Nephron progenitor cell (in vitro differentiated cells): ENCODE measurements around the gene EFS.

Experiments used
- DNase-seq: peaks from one replicate; pipeline ENCODE4 v3.0.0; 2021
- H3K27ac Mint-ChIP-seq: 2 replicates; pipeline ENCODE4 v1.8.0; 2021; ENCODE audit warnings: mild to moderate bottlenecking, moderate library complexity, mixed read lengths
- H3K27me3 Mint-ChIP-seq: 2 replicates; pipeline ENCODE4 v1.8.0; 2021; ENCODE audit warnings: mild to moderate bottlenecking, low read depth, mixed read lengths; ENCODE audit not compliant: poor library complexity
- H3K36me3 Mint-ChIP-seq: 2 replicates; pipeline ENCODE4 v1.8.0; 2021; ENCODE audit warnings: low read depth, mixed read lengths
- H3K4me1 Mint-ChIP-seq: 2 replicates; pipeline ENCODE4 v1.8.0; 2021; ENCODE audit warnings: mixed read lengths
- H3K4me3 Mint-ChIP-seq: 2 replicates; pipeline ENCODE4 v1.8.0; 2021; ENCODE audit warnings: mild to moderate bottlenecking, moderate library complexity, mixed read lengths
- H3K9me3 Mint-ChIP-seq: 2 replicates; pipeline ENCODE4 v1.8.0; 2021; ENCODE audit warnings: mild to moderate bottlenecking, moderate library complexity, mixed read lengths
- CTCF ChIP-seq: fragments of 200-600 bp; sonication (generic); IDR thresholded peaks from 2 replicates; pipeline ENCODE4 v1.5.0; 2021; ENCODE audit warnings: antibody characterized with exemption

The EFS gene

GRCh38 chr14:23360496-23360895, 4.5 kb downstream of the EFS start:
- no peak for DNase-seq
- H3K4me1 Mint-ChIP-seq, result peaks cover 37% of the 10 kb centered on the region
- no peak for TF ChIP-seq CTCF
- peaks cover 39% of the 10 kb centered on the region for H3K36me3 Mint-ChIP-seq
- no peak overlapping the region for H3K27ac Mint-ChIP-seq
- no peak overlapping the region for H3K4me3 Mint-ChIP-seq
- H3K9me3 Mint-ChIP-seq, result no peaks in the 10 kb centered on the region
- no peaks in the 10 kb centered on the region for H3K27me3 Mint-ChIP-seq

GRCh38 chr14:23359722-23360447, 5.1 kb downstream of the EFS start:
- no peak for TF ChIP-seq CTCF
- H3K27me3 Mint-ChIP-seq, result no peaks in the 10 kb centered on the region
- DNase-seq, result no peak
- no peaks in the 10 kb centered on the region for H3K9me3 Mint-ChIP-seq
- H3K4me3 Mint-ChIP-seq, result no peak overlapping the region
- H3K36me3 Mint-ChIP-seq, result peaks cover 42% of the 10 kb centered on the region
- H3K4me1 Mint-ChIP-seq, result peaks cover 37% of the 10 kb centered on the region
- peak overlapping the region; percentile 32 for H3K27ac Mint-ChIP-seq

GRCh38 chr14:23359167-23359626, 5.8 kb downstream of the EFS start:
- H3K27me3 Mint-ChIP-seq, result no peaks in the 10 kb centered on the region
- H3K27ac Mint-ChIP-seq, result no peak overlapping the region
- no peak overlapping the region for H3K4me3 Mint-ChIP-seq
- H3K4me1 Mint-ChIP-seq, result peaks cover 32% of the 10 kb centered on the region
- DNase-seq, result no peak
- TF ChIP-seq CTCF, result no peak
- H3K36me3 Mint-ChIP-seq, result peaks cover 42% of the 10 kb centered on the region
- no peaks in the 10 kb centered on the region for H3K9me3 Mint-ChIP-seq

GRCh38 chr14:23358553-23359166, 6.3 kb downstream of the EFS start:
- peaks cover 32% of the 10 kb centered on the region for H3K4me1 Mint-ChIP-seq
- H3K27me3 Mint-ChIP-seq, result no peaks in the 10 kb centered on the region
- peaks cover 42% of the 10 kb centered on the region for H3K36me3 Mint-ChIP-seq
- H3K27ac Mint-ChIP-seq, result peak overlapping the region; percentile 92
- DNase-seq, result no peak
- no peak for TF ChIP-seq CTCF
- H3K9me3 Mint-ChIP-seq, result no peaks in the 10 kb centered on the region
- no peak overlapping the region for H3K4me3 Mint-ChIP-seq

GRCh38 chr14:23358042-23358441, 6.9 kb downstream of the EFS start:
- DNase-seq, result no peak
- Mint-ChIP-seq H3K36me3 (peaks cover 42% of the 10 kb centered on the region), H3K27me3 (peaks cover 4% of the 10 kb centered on the region), H3K9me3 (no peaks in the 10 kb centered on the region), H3K27ac (peak overlapping the region; percentile 92), H3K4me3 (no peak overlapping the region), H3K4me1 (peaks cover 33% of the 10 kb centered on the region)
- no peak for TF ChIP-seq CTCF
